B cell (primary cell): ENCODE measurements around the gene RIMS3.

Experiments used
- EZH2 ChIP-seq: IDR thresholded peaks from 2 replicates; pipeline ENCODE4 v1.6.1; 2012; ENCODE audit warnings: borderline replicate concordance, low read depth, mild to moderate bottlenecking, moderate library complexity, low read length; ENCODE audit not compliant: insufficient read depth, poor library complexity, severe bottlenecking
- TF ChIP-seq, protein P1 (sequence below): fragments of 200-600 bp; IDR thresholded peaks from one replicate; pipeline ENCODE4 v1.8.0; 2022; ENCODE audit warnings: antibody characterized with exemption, mild to moderate bottlenecking

DNA sequence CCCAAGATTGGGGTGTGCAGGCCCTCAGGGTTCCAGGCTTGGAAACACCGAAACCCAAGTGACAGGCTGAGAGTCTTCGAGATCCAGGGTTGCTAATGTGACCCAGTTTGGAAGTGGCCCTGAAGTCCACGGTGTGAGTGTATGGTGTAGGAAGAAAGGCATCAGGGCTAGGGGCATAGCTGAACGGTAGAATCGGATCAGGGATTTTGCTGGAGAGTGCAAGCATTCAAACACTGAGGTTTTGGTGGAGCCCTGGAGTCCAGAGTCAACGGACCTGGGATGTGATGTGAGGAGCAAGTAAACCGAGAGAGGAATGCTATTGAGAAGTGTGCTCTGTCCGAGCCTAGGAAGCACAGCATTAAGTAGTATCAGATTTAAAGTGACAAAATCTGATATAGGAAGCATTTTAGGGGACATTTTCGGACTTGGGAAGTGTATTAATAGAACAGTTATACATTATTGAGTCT is 27.0 kb upstream of the RIMS3 start:
- TF ChIP-seq, protein P1, sequence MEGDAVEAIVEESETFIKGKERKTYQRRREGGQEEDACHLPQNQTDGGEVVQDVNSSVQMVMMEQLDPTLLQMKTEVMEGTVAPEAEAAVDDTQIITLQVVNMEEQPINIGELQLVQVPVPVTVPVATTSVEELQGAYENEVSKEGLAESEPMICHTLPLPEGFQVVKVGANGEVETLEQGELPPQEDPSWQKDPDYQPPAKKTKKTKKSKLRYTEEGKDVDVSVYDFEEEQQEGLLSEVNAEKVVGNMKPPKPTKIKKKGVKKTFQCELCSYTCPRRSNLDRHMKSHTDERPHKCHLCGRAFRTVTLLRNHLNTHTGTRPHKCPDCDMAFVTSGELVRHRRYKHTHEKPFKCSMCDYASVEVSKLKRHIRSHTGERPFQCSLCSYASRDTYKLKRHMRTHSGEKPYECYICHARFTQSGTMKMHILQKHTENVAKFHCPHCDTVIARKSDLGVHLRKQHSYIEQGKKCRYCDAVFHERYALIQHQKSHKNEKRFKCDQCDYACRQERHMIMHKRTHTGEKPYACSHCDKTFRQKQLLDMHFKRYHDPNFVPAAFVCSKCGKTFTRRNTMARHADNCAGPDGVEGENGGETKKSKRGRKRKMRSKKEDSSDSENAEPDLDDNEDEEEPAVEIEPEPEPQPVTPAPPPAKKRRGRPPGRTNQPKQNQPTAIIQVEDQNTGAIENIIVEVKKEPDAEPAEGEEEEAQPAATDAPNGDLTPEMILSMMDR: no peak
- TF ChIP-seq EZH2: no peak
